ENCODE measurements around the gene PPIH. TPM values are rescaled to one million over a fixed set of nuclear protein-coding genes. Genes with fewer than 3 reads are reported as not detected.

Gene PPIH
- total and polyA plus RNA-seq, 2 of the 13 experiments (the other 11 are each of a cell fraction or from before 2014, with no cell fraction given): 29.9 to 72.6 TPM

- peak; percentile 72 for TF ChIP-seq RAD51 (IDR thresholded peaks at IDR 0.05; ENCODE audit: borderline replicate concordance)
- TF ChIP-seq ZBTB7B (CRISPR knock-in tag; IDR thresholded peaks at IDR 0.05): 0 out of 2 replicates have a peak, but pooled peaks have one; percentile 41
- TF ChIP-seq FIP1L1 (IDR thresholded peaks at IDR 0.05; ENCODE audit: borderline replicate concordance, insufficient read depth, low read depth, low read length): no peak
- peak; percentile 48; the same call in 1 of the 2 replicates for TF ChIP-seq KDM5A (IDR thresholded peaks at IDR 0.05; ENCODE audit: borderline replicate concordance, low read length)
- peak; percentile 22; the same call in 1 of the 2 replicates for TF ChIP-seq ZBTB25 (CRISPR knock-in tag; IDR thresholded peaks at IDR 0.05)
- TF ChIP-seq ZMYM3 (CRISPR knock-in tag; IDR thresholded peaks at IDR 0.05): no peak
- TF ChIP-seq IRF9 (CRISPR knock-in tag; IDR thresholded peaks at IDR 0.05; ENCODE audit: borderline replicate concordance): peak; percentile 74; the same call in 1 of the 2 replicates
- TF ChIP-seq ZNF205 (CRISPR knock-in tag; IDR thresholded peaks at IDR 0.05): no peak; the same call in 1 of the 2 replicates
- no peak for TF ChIP-seq NCOR1 (IDR thresholded peaks at IDR 0.05; ENCODE audit: borderline replicate concordance, low read length)
- TF ChIP-seq BORCS8-MEF2B (CRISPR knock-in tag; IDR thresholded peaks at IDR 0.05): peak; percentile 68; the same call in 1 of the 2 replicates
- no peak for TF ChIP-seq ZNF720 (CRISPR knock-in tag; IDR thresholded peaks at IDR 0.05)
- peak; percentile 82; the same call in 1 of the 2 replicates for TF ChIP-seq ERF (CRISPR knock-in tag; IDR thresholded peaks at IDR 0.05)
- TF ChIP-seq ZBED4 (CRISPR knock-in tag; IDR thresholded peaks at IDR 0.05; ENCODE audit: borderline replicate concordance): no peak
- TF ChIP-seq MEF2D (CRISPR knock-in tag; IDR thresholded peaks at IDR 0.05): 0 out of 2 replicates have a peak, but pooled peaks have one; percentile 41
- TF ChIP-seq ZNF556 (CRISPR knock-in tag; IDR thresholded peaks at IDR 0.05; ENCODE audit: borderline replicate concordance): peak; percentile 51; the same call in 1 of the 2 replicates
- peak; percentile 58 for TF ChIP-seq TBX2 (CRISPR knock-in tag; IDR thresholded peaks at IDR 0.05; ENCODE audit: borderline replicate concordance)
- no peak for TF ChIP-seq NFE2 (CRISPR knock-in tag; IDR thresholded peaks at IDR 0.05)
- TF ChIP-seq MNT (IDR thresholded peaks at IDR 0.05): peak; percentile 35; the same call in 1 of the 2 replicates
- TF ChIP-seq ARID2 (CRISPR knock-in tag; IDR thresholded peaks at IDR 0.05; ENCODE audit: borderline replicate concordance): no peak
- TF ChIP-seq XBP1 (CRISPR knock-in tag; IDR thresholded peaks at IDR 0.05): no peak
- TF ChIP-seq ZNF576 (CRISPR knock-in tag; IDR thresholded peaks at IDR 0.05): no peak
Observed at GRCh38 chr1:42681741-42682483, 23.7 kb downstream of the PPIH start, which contains the start of gene YBX1 (continued).
